CD14-positive monocyte (primary cell): Measurements from ENCODE around the gene TBCA. TPM values are rescaled to one million over a fixed set of nuclear protein-coding genes. Genes with fewer than 3 reads are reported as not detected.

Source experiments
- DNase-seq, 3 donors: peaks; one replicate each; pipeline ENCODE4 v3.0.0-alpha.2; 2011 to 2022
- H2AFZ ChIP-seq: 2 replicates; pipeline ENCODE4 v1.6.0; 2012; ENCODE audit warnings: mild to moderate bottlenecking, low read depth, low read length, inconsistent platforms; ENCODE audit not compliant: insufficient read depth, poor library complexity, severe bottlenecking
- H3K27ac ChIP-seq, 2 donors: 1 replicate in 1 of 2; 2 replicates in 1 of 2; pipeline ENCODE4 v1.5.1; 2012 to 2013; ENCODE audit warnings: low read length in 2 of 2, control low read depth in 1 of 2, inconsistent platforms in 1 of 2, low read depth in 1 of 2, mild to moderate bottlenecking in 1 of 2
- H3K27me3 ChIP-seq, 2 donors: one replicate each; pipeline versions ENCODE4 v1.6.0 to v1.6.1; 2011 to 2013; ENCODE audit warnings: low read length in 2 of 2; ENCODE audit not compliant: control insufficient read depth in 2 of 2, insufficient read depth in 2 of 2
- H3K36me3 ChIP-seq, 2 donors: replicated peaks in 1 of 2; 1 replicate in 1 of 2; 2 replicates in 1 of 2; pipeline versions ENCODE4 v1.5.1 to v1.6.1; 2012 to 2013; ENCODE audit warnings: low read length in 2 of 2, control low read depth in 1 of 2, inconsistent platforms in 1 of 2, mild to moderate bottlenecking in 1 of 2; ENCODE audit not compliant: insufficient read depth in 2 of 2, control insufficient read depth in 1 of 2
- H3K4me1 ChIP-seq, 2 donors: 1 replicate in 1 of 2; 2 replicates in 1 of 2; pipeline versions ENCODE4 v1.5.1 to v1.6.1; 2012 to 2013; ENCODE audit warnings: low read length in 2 of 2, control low read depth in 1 of 2, inconsistent platforms in 1 of 2, mild to moderate bottlenecking in 1 of 2, moderate library complexity in 1 of 2; ENCODE audit not compliant: insufficient read depth in 2 of 2, control insufficient read depth in 1 of 2
- H3K4me2 ChIP-seq: replicated peaks from 2 replicates; pipeline ENCODE3; 2012; ENCODE audit warnings: low read length, moderate library complexity, mild to moderate bottlenecking; ENCODE audit not compliant: poor library complexity, severe bottlenecking; ENCODE audit errors: extremely low read depth
- H3K4me3 ChIP-seq, 3 experiments: fragments of 200-600 bp in 1 of 3; sonication (generic) in 1 of 3; replicated peaks in 1 of 3; 1 replicate in 2 of 3; 2 replicates in 1 of 3; pipeline ENCODE4 v1.5.1; 2011 to 2013; ENCODE audit warnings: low read length in 3 of 3, mild to moderate bottlenecking in 3 of 3, control low read depth in 2 of 3, low read depth in 2 of 3, inconsistent platforms in 1 of 3, moderate library complexity in 1 of 3
- H3K79me2 ChIP-seq: 2 replicates; pipeline ENCODE4 v1.6.0; 2012; ENCODE audit warnings: mild to moderate bottlenecking, control low read depth, inconsistent platforms, low read length, moderate library complexity; ENCODE audit not compliant: insufficient read depth
- H3K9ac ChIP-seq: 2 replicates; pipeline ENCODE4 v1.6.0; 2017; ENCODE audit warnings: low read length, mild to moderate bottlenecking; ENCODE audit not compliant: insufficient read depth, poor library complexity, severe bottlenecking
- H3K9me3 ChIP-seq, 2 donors: replicated peaks in 1 of 2; 1 replicate in 1 of 2; 2 replicates in 1 of 2; pipeline versions ENCODE4 v1.5.1 to v1.6.1; 2012 to 2013; ENCODE audit warnings: low read length in 2 of 2, control low read depth in 1 of 2; ENCODE audit not compliant: control insufficient read depth in 1 of 2, insufficient read depth in 1 of 2
- H4K20me1 ChIP-seq: 2 replicates; pipeline ENCODE4 v1.6.0; 2012; ENCODE audit warnings: mild to moderate bottlenecking, low read length, control low read depth, moderate library complexity; ENCODE audit not compliant: insufficient read depth
- H3K27ac Mint-ChIP-seq, 7 donors: one replicate each; pipeline ENCODE4 v1.8.0; 2020; ENCODE audit warnings: mild to moderate bottlenecking in 7 of 7, mixed read lengths in 7 of 7, moderate library complexity in 6 of 7, inconsistent platforms in 2 of 7
- H3K27me3 Mint-ChIP-seq, 3 donors: one replicate each; pipeline ENCODE4 v1.8.0; 2021 to 2022; ENCODE audit warnings: low read depth in 3 of 3, mild to moderate bottlenecking in 3 of 3, mixed read lengths in 3 of 3, moderate library complexity in 3 of 3, inconsistent platforms in 1 of 3
- H3K36me3 Mint-ChIP-seq, 2 donors: one replicate each; pipeline ENCODE4 v1.8.0; 2020; ENCODE audit warnings: mixed read lengths in 2 of 2, inconsistent platforms in 1 of 2, mild to moderate bottlenecking in 1 of 2
- H3K4me1 Mint-ChIP-seq: one replicate; pipeline ENCODE4 v1.8.0; 2020; ENCODE audit warnings: mild to moderate bottlenecking, mixed read lengths
- H3K4me3 Mint-ChIP-seq, 2 donors: one replicate each; pipeline ENCODE4 v1.8.0; 2020; ENCODE audit warnings: mild to moderate bottlenecking in 2 of 2, mixed read lengths in 2 of 2, moderate library complexity in 1 of 2
- H3K9me3 Mint-ChIP-seq, 7 donors: one replicate each; pipeline ENCODE4 v1.8.0; 2020 to 2022; ENCODE audit warnings: mixed read lengths in 7 of 7, mild to moderate bottlenecking in 6 of 7, moderate library complexity in 6 of 7, inconsistent platforms in 2 of 7
- CTCF ChIP-seq: fragments of 200-600 bp; IDR thresholded peaks from one replicate; pipeline ENCODE4 v1.8.0; 2022; ENCODE audit warnings: antibody characterized with exemption, mild to moderate bottlenecking
- WGBS: methylation state at CpG from one replicate; pipeline ENCODE4 v1.1.5; 2013; ENCODE audit warnings: missing lambda C conversion rate; ENCODE audit not compliant: insufficient coverage; 5-methylcytosine and 5-hydroxymethylcytosine counted together
- intact Hi-C, 2 donors: fragments of 100-400 bp; cut with micrococcal nuclease; formaldehyde crosslinking; loops; one replicate each; pipeline versions ENCODE4 v1.15.0 to v1.15.1; 2023
- polyA plus RNA-seq, 3 donors: library from polyadenylated mRNA; depleted of rRNA in 1 of 3; unstranded in 2 of 3; stranded (reverse) in 1 of 3; fragments of 300-500 nt in 2 of 3; fragments of >200 nt in 1 of 3; fragmentation: Illumina TruSeq in 2 of 3; gene quantifications; 1 replicate in 2 of 3; 2 replicates in 1 of 3; pipeline ENCODE4 v1.2.3, GENCODE V29; 2012 to 2021

Gene TBCA
- polyA plus RNA-seq, 3 donors = 56.0 to 150 (median 141) TPM

DNA sequence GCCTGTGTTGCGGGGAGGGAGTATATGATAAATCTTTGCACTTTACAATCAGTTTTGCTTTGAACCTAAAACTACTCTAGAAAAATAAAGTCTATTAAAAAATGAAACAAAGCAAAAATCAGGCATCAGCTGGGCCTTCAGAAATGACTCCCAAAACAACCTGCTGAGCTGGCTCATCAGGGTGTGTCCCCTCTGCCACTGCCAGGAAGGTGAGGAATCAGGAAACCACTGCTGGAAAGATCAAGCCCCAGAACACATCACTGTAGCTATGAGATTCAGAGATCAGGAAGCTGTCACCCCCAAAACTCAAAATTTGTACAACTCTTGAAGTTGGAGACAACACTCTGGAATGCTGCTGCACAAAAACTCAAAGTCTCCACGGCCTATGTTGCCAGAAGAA is 40.5 kb upstream of the TBCA start:
- TF ChIP-seq CTCF = no peak
- H3K4me3 Mint-ChIP-seq = no peak overlapping the region
- Histone ChIP-seq H3K36me3 (no peaks in the 10 kb centered on the region), H2AFZ (peak overlapping the region; percentile 36), H3K27ac (no peak overlapping the region), H3K9me3 (no peaks in the 10 kb centered on the region), H3K4me2 (no peak overlapping the region), H4K20me1 (no peaks in the 10 kb centered on the region), H3K27me3 (no peaks in the 10 kb centered on the region), H3K4me3 (no peak overlapping the region), H3K4me1 (peaks cover 3 to 9% of the 10 kb centered on the region in 2 donors), H3K9ac (no peak overlapping the region), H3K79me2 (no peaks in the 10 kb centered on the region)
- H3K27me3 Mint-ChIP-seq = peaks cover 0 to 3% (median 2%) of the 10 kb centered on the region in 3 donors
- WGBS = 83% methylated on average over 1 of the region's 2 CpGs
- no peak overlapping the region for H3K27ac Mint-ChIP-seq
- DNase-seq = no peak
- no peaks in the 10 kb centered on the region for H3K36me3 Mint-ChIP-seq
- H3K9me3 Mint-ChIP-seq = peaks cover 0 to 7% (median 2%) of the 10 kb centered on the region in 7 donors
- intact Hi-C loops = no loop called here
- peaks cover 10% of the 10 kb centered on the region for H3K4me1 Mint-ChIP-seq

- H3K9ac ChIP-seq = no peak overlapping the region
- 78% methylated on average over 1 of the region's 3 CpGs for WGBS
- no peak overlapping the region for H3K27ac Mint-ChIP-seq
Measured at GRCh38 chr5:77812926-77813589, 36.9 kb upstream of the TBCA start.

More at GRCh38 chr5:77812926-77813589, 36.9 kb upstream of the TBCA start:
- H3K79me2 ChIP-seq = no peaks in the 10 kb centered on the region
- no peaks in the 10 kb centered on the region for H3K27me3 ChIP-seq
- H2AFZ ChIP-seq = no peak overlapping the region
- no peak overlapping the region for H3K4me2 ChIP-seq
- H3K36me3 ChIP-seq = no peaks in the 10 kb centered on the region
- DNase-seq = no peak
- H3K4me1 ChIP-seq = peaks cover 3 to 9% of the 10 kb centered on the region in 2 donors
- H3K4me3 ChIP-seq = no peak overlapping the region
- no peak overlapping the region for H3K27ac ChIP-seq
- Mint-ChIP-seq H3K36me3 (no peaks in the 10 kb centered on the region), H3K4me3 (no peak overlapping the region), H3K27me3 (no peaks in the 10 kb centered on the region), H3K9me3 (peaks cover 6 to 26% (median 16%) of the 10 kb centered on the region in 7 donors), H3K4me1 (peaks cover 10% of the 10 kb centered on the region)
- no peaks in the 10 kb centered on the region for H4K20me1 ChIP-seq
- intact Hi-C loops = no loop called here
- no peak for TF ChIP-seq CTCF
- H3K9me3 ChIP-seq = peaks cover 6 to 10% of the 10 kb centered on the region in 2 donors
